ENCODE data around the gene PPFIA2. TPM values are rescaled to one million over a fixed set of nuclear protein-coding genes. Genes with fewer than 3 reads are reported as not detected.

Gene PPFIA2
- total RNA-seq, 1 experiment from 2014 or later: 1.1 TPM

- Mint-ChIP-seq H3K27me3 (ENCODE audit: low read depth) (no peaks in the 10 kb centered on the region), H3K4me1 (no peaks in the 10 kb centered on the region), H3K27ac (no peak overlapping the region), H3K4me3 (no peak overlapping the region), H3K36me3 (no peaks in the 10 kb centered on the region), H3K9me3 (no peaks in the 10 kb centered on the region)
- CTCF ChIA-PET: interaction anchor here (0.8 to 1.4 kb wide), 2 partner anchors 9 to 14 kb away, joined by 3 read pairs; no protein-coding TSS in a partner anchor
- POLR2A ChIA-PET: no interaction called here
- no peak for DNase-seq (ENCODE audit: low spot score)
- peak; percentile 32; the same call in 1 of the 2 replicates for TF ChIP-seq CTCF (IDR thresholded peaks at IDR 0.05)
- TF ChIP-seq E2F1 (CRISPR knock-in tag; IDR thresholded peaks at IDR 0.05): no peak
- peak; percentile 48; the same call in 1 of the 2 replicates for ATAC-seq
These were observed 298.0 kb downstream of the PPFIA2 start for GRCh38 chr12:81461163-81461562.

GRCh38 chr12:81450920-81451739 is 308.0 kb downstream of the PPFIA2 start:
- H3K4me3 Mint-ChIP-seq: no peak overlapping the region
- no peaks in the 10 kb centered on the region for H3K27me3 Mint-ChIP-seq (ENCODE audit: low read depth)
- ChIA-PET CTCF (interaction anchor here (1.0 kb wide), 2 partner anchors 17 to 176 kb away, joined by 3 read pairs; no protein-coding TSS in a partner anchor), POLR2A (interaction anchor here (0.6 kb wide), 1 partner anchor 13 kb away, joined by 4 read pairs; no protein-coding TSS in a partner anchor)
- no peaks in the 10 kb centered on the region for H3K4me1 Mint-ChIP-seq
- DNase-seq (ENCODE audit: low spot score) (peak; percentile 70), ATAC-seq (peak; percentile 99)
- no peaks in the 10 kb centered on the region for H3K36me3 Mint-ChIP-seq
- H3K27ac Mint-ChIP-seq: no peak overlapping the region
- H3K9me3 Mint-ChIP-seq: no peaks in the 10 kb centered on the region; the same call in 1 of the 2 replicates
- TF ChIP-seq NFYB (CRISPR knock-in tag; conservative IDR thresholded peaks at IDR 0.05; ENCODE audit: low read depth): no peak
- TF ChIP-seq ZNF671 (CRISPR knock-in tag; IDR thresholded peaks at IDR 0.05): no peak
- TF ChIP-seq ZNF281 (CRISPR knock-in tag; IDR thresholded peaks at IDR 0.05): no peak
- TF ChIP-seq, protein P1, sequence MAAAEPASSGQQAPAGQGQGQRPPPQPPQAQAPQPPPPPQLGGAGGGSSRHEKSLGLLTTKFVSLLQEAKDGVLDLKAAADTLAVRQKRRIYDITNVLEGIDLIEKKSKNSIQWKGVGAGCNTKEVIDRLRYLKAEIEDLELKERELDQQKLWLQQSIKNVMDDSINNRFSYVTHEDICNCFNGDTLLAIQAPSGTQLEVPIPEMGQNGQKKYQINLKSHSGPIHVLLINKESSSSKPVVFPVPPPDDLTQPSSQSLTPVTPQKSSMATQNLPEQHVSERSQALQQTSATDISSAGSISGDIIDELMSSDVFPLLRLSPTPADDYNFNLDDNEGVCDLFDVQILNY (CRISPR knock-in tag; IDR thresholded peaks at IDR 0.05): no peak
- TF ChIP-seq, protein P2, sequence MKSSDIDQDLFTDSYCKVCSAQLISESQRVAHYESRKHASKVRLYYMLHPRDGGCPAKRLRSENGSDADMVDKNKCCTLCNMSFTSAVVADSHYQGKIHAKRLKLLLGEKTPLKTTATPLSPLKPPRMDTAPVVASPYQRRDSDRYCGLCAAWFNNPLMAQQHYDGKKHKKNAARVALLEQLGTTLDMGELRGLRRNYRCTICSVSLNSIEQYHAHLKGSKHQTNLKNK (CRISPR knock-in tag; IDR thresholded peaks at IDR 0.05): no peak
- peak; percentile 38; the same call in 1 of the 2 replicates for TF ChIP-seq CTCF (IDR thresholded peaks at IDR 0.05)
- no peak for TF ChIP-seq ZNF121 (CRISPR knock-in tag; IDR thresholded peaks at IDR 0.05)
- TF ChIP-seq ZNF423 (CRISPR knock-in tag; IDR thresholded peaks at IDR 0.05): peak; percentile 90
- TF ChIP-seq ZNF416 (CRISPR knock-in tag; IDR thresholded peaks at IDR 0.05): no peak
- no peak for TF ChIP-seq TP53 (CRISPR knock-in tag; IDR thresholded peaks at IDR 0.05)
- TF ChIP-seq ZNF219 (CRISPR knock-in tag; IDR thresholded peaks at IDR 0.05; ENCODE audit: borderline replicate concordance): no peak
- TF ChIP-seq MAX (CRISPR knock-in tag; IDR thresholded peaks at IDR 0.05): no peak

Measured in WTC11 (cell line).